Loucy (cell line): ENCODE data around the gene GAS7.

Experiments used
- EZH2phosphoT487 ChIP-seq: fragments of 200-600 bp; IDR thresholded peaks from 2 replicates; pipeline ENCODE4 v1.6.1; 2018; ENCODE audit warnings: antibody characterized with exemption, mild to moderate bottlenecking, moderate library complexity, borderline replicate concordance
- TF ChIP-seq, protein P1 (sequence below): fragments of 200-600 bp; sonication (generic); conservative IDR thresholded peaks from 2 replicates; pipeline ENCODE4 v1.5.1; 2014; ENCODE audit warnings: mild to moderate bottlenecking, antibody characterized with exemption, low read length

DNA sequence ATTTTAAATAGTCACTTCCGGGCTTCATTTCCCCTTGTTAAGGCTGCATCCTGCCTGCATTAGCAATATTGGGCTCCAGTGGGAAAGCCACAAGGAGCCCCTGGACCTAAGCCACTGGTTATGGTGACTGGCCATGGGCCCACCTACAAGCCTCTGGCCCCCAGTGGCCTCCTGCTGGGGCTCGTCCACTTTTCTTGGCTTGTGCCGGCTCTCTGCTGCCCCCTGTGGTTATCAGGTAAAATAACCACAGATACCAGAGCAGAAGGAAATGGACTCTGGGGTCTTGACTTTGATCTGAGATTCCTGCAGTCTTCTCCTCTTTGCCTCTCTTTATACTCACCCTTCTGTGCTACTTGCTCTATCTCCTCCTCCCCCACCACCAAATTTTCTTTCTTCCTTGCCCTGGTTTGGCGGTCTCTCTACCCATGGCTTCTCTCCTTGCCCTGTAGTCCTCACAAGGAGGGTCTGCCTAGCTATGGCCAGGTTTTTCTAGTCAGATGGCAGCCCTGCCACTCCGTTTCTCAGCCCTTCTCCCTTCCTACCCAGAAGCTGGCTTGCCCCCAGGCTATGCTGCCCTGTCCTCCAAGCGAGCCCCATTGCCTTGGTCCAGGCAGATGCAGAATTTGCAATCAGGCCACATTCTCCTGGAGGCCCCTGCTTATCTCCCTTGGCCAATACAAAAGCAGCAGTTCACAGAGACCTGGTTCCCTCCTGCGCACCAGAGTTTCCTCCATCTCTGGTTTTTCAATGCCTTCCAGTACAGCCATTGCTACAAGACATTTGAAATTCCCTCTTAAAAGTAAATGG lies 210.4 kb downstream of the GAS7 start:
- TF ChIP-seq, protein P1, sequence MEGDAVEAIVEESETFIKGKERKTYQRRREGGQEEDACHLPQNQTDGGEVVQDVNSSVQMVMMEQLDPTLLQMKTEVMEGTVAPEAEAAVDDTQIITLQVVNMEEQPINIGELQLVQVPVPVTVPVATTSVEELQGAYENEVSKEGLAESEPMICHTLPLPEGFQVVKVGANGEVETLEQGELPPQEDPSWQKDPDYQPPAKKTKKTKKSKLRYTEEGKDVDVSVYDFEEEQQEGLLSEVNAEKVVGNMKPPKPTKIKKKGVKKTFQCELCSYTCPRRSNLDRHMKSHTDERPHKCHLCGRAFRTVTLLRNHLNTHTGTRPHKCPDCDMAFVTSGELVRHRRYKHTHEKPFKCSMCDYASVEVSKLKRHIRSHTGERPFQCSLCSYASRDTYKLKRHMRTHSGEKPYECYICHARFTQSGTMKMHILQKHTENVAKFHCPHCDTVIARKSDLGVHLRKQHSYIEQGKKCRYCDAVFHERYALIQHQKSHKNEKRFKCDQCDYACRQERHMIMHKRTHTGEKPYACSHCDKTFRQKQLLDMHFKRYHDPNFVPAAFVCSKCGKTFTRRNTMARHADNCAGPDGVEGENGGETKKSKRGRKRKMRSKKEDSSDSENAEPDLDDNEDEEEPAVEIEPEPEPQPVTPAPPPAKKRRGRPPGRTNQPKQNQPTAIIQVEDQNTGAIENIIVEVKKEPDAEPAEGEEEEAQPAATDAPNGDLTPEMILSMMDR = peak; percentile 87
- no peak for TF ChIP-seq EZH2phosphoT487
